Measurements from ENCODE around the gene LRGUK. TPM values are rescaled to one million over a fixed set of nuclear protein-coding genes. Genes with fewer than 3 reads are reported as not detected.

LRGUK gene
- total RNA-seq, 1 experiment from 2014 or later: 0.24 TPM

- DNase-seq (ENCODE audit: low read depth): no peak
Observed at GRCh38 chr7:134301592-134301991, 174.5 kb downstream of the LRGUK start.

GRCh38 chr7:134302120-134302519, 175.0 kb downstream of the LRGUK start:
- DNase-seq (ENCODE audit: low read depth): no peak

GRCh38 chr7:134307320-134307719, 180.2 kb downstream of the LRGUK start:
- DNase-seq (ENCODE audit: low read depth): no peak

- DNase-seq (ENCODE audit: low read depth): no peak
Observed at GRCh38 chr7:134308548-134308947, 181.4 kb downstream of the LRGUK start.

- DNase-seq (ENCODE audit: low read depth): no peak
Observed at GRCh38 chr7:134311807-134312206, 184.7 kb downstream of the LRGUK start.

- DNase-seq (ENCODE audit: low read depth): no peak
Observed at GRCh38 chr7:134312717-134313116, 185.6 kb downstream of the LRGUK start.

GRCh38 chr7:134313543-134313942, 186.4 kb downstream of the LRGUK start:
- DNase-seq (ENCODE audit: low read depth): no peak

Other genes starting within 250 kb of the LRGUK start
- gene SLC35B4, start 189.6 kb downstream of the LRGUK start, total RNA-seq (2014; rRNA removed; shearing (Covaris generic)): 13.9 and 14.9 TPM in 2 replicates

Data from RPMI7951 (cell line).